HG03108 (cell line): ENCODE results near the gene NT5E.

ENCODE experiments used
- ATAC-seq: cut with Tn5 transposase; IDR thresholded peaks from one replicate; pipeline ENCODE4 v1.9.1; 2021; ENCODE audit warnings: moderate library complexity; ENCODE audit not compliant: unreplicated experiment

NT5E gene

DNA sequence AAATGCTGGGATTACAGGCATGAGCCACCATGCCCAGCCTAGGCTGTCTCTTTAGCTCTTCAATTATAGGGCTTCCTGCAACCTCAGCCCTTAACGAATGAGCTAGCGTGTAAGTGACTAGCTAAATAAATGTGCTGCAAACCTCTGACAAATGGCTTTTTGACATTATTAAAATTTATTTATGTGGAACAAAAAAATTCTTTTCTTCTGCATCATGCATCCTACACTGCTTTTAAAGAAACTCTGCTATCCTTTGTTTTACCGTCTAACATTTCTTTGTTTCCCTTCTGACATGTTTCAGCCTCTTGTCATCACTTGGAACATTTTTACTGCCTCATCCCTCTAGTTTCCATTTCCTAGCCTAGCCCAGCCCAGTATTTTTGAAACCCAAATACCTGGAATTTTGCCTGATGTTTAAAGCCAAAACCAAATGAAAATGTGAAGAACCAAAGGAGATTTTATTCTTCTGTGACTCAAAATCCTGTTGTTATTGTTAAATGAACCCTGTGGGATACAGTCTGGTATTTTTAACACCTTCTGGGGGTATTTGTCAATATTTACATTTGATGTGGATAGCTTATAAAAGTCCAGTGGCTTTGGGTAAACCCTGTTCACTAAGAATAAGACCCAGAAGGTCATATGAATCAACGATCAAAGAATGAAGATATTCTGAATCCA, 9.5 kb downstream of the NT5E start:
- ATAC-seq: no peak

DNA sequence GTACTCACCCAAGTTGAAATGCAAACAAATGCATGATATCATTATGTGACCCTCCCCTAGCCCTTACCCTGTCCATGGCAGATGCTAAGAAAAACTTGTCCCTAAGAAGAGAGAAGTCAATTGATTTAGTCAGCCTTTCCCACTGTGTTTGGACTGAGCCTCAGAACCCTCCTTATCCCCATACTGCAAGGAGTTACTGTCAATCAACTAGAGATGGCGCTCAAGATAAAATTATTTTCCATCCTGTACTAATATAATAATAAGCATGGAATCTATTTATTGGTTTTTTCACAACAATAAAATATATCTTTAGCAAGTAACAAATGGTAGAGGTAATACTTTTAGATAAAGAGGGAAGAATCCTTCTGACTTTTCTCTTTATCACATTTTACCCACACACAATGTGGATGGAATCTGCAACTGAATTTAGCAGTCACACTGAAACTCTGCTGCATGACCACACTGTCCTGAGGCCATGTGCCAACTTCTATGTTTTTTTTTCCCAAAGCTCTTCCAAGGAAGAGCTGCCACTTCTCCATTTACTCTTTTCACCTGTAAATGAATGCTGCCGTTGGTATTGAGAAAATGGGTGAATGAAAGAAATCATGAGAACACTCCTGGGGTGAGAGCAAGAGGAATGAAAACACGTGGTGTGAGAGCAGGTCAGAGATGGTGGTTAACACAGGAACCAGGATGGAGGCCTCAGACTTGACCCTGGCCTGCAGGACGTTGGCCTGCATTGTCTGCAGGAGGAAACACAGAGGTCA, 10.5 kb downstream of the NT5E start:
- peak; percentile 34 for ATAC-seq

DNA sequence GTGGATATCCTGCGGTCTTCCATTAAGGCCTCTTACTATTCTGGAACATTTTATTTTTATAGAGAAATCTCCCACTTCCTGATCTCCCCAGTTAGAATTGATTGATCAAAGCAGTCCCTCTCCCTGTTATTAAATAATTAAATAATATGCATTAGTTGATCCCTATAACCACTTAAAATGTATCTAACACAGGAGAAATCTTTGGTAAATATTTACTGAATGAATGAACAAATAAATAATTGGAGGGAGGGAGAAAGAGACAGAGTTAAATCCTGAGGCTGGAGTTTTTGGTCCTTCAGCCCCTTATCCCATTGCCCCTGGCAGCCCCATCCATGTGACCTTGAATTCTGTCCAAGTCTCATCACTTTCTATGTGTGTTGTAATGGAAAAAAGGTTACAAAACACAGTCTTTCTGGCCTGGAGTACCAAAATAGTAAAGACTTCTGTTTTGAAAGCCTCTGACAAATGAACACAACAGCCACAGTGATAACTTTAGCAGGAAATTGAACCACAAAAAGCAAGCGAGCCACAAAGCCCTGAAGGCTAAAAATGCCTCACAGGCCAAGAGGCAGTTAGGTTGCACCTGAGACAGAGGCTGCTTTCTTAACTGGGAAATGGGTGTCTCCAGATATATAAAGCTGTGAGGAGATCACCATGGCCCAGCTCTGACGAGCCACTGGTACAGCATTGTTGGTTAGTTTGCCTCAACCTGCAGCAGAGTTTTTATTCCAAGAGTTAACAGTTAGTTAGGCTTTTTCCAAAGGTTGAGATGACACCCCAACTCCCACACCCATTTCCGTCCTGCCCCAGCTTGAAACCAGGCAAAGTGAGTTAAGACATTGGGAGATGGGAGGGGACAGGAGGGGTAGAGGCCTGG, 11.3 kb downstream of the NT5E start:
- peak; percentile 80 for ATAC-seq

DNA sequence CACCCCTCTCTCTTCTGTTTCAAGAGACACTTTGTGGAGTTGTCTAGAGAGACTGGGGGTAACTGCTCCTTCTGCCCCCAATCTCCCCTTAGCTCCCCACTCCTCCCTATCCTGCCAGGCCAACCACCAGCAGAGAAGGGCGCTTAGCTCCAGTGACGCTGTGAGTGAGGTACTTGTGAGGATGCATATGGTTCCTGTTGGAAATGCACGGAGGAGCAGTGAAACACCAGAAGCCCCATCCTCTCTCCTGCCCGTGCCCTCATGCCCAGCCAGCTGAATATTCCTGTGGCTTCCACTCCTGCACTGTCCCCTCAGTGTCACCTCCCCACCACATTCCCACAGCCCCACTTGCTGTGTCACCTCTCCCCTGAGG, 11.9 kb downstream of the NT5E start:
- no peak for ATAC-seq

DNA sequence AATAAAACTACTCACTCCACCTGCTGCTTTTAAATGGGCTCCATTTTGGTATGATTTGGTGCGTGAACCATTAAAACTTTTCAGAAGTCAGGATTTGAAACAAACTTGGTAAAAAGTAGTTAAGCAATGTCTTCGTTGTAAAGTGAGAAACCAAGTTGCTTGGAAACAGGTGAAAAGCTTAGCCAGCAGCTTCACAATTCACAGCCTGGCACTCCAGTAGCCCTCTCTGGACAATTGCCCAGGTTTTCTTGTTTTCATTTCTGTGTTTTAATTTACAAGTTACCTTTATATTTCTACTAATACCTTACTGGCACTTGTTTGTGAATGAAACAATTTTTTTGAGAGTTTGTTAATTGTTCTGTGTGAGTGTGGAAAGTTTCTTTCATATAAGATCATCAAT, 12.8 kb downstream of the NT5E start:
- no peak for ATAC-seq

DNA sequence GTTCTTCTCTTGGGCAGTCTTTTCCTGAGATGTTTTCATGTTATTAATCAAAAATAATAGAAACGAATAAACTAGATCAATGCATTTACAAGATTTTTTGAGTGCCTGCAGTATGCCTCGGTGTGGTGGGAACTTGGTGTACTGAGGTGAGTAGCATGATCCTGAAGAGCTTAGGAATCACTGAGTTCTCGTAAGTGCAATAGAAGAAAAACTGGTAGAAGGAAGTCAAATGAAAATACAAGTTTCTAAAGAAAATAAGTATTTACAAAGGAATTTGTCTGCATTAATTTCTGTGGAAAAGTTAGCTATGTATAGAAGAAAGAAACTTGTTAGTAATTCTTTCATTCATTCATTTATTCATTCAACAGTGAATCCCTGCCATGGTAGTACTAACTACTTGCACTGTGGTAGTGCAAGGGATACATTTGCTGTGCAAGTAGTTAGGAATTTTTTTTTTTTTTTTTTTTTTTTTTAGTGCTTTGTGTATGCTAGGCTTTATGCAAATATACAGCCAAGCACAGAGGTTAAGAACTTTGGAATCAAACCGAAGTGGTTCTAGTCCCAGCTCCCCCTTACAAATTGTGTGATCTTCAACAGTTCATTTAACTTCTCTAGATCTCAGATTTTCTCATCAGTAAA, 13.9 kb downstream of the NT5E start:
- ATAC-seq: no peak

DNA sequence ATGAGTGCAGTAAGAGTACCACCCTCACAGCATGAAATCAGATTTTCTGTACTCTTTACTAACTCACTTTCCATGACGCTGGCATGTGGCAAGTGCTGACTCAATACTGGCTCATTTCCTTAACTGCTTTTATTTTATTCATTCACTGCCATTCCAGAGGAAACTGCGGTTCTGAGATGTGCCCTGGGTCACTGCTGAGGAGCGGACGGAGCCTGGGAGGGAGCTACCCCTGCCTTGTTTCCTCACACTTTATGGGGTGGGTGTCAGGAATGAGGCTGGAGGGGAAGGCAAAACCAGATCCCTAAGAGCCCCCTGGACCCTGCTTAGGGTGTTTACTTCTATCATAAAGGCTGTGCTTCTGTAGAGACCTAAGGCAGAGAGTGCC, 14.4 kb downstream of the NT5E start:
- no peak for ATAC-seq

DNA sequence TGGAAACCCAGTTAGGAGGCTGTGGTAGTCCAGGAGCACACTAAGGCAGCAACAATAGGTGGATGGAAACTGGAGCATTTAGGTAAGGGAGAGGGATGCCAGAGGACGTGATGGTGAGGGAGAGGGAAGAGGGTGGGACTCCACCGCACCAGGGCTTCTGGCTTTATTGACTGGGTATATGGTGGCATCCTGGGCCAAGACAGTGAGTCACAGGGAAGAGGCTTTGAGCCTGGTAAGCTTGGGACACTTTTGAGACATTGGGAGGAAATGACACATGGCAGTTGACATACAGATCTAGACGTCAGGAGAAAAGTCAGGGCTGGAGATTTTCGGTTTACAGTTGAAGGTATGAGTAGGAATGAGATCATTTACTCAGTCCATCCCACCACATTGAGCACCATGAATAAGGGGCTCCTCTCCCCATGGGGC, 14.9 kb downstream of the NT5E start:
- no peak for ATAC-seq

DNA sequence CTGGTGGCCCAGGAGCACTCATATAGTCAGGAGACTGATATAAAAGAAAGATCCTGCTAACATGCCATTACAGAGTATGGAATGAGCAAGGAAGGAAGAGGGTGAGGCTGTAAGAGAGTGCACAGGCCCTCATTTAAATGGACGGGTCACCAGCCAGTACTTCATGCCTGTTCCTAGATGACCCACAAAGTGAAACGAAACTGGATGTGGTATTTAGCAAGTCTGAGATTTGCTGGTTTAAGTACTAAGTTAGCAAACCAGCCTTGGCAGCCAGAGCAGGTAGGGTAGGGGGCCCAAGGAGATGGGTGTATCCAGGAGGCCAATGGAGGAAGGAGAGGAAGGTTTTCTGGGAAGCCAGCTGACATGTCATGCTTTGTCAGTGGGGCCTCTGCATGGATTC, 15.9 kb downstream of the NT5E start:
- ATAC-seq: peak; percentile 42

DNA sequence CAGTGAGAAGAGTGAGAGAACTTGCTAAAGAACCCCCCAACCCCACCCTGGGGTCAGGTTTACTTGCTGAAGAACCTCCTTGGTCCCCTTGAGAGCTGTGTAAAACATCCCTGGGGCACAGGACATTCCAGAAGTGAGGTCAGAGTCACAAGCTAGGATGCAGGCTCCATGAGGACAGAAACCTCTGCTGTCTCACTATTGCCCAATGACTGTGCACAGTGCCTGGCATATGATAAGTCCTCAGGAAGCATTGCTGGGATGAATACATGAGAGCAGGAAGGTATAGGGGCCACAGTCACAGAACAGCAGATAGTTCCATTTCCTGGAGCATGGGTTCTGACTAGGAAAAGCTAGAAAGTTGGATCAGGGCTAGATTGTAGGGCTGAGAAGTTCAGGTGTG, 18.4 kb downstream of the NT5E start:
- ATAC-seq: no peak

DNA sequence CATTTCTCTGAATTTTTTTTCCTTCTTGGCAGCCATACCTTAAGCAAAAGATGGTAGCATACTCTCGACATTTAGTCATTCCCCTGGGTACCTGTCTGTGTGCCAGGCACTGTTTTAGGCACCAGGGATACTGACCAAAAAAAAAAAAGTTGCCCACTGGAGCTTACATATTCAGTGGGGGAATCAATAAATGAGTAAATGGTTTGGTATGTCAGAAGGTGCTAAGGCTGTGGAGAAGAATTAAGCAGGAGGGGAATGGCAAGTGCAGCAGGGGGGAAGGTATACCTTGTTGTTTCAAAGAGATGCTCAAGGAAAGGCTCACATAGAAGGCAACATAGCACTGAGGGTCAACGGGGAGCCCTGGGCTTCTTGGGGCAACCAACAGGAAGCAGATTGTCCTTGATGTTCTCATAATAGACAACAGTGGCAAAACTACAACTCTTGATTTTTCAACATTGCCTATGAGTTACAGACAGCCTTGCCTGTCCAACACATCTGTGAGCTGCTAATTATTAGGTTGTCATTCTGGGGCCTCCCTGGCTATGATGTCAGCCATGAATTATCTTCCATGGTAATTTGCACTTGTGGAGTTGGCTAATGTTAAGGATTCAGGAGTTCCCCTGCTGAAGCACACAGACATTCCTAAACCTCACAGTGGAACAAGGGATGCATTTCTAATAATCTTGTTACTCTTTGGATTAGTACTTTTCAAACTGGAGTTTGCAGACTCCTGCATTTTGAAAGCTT, 19.6 kb downstream of the NT5E start:
- no peak for ATAC-seq

DNA sequence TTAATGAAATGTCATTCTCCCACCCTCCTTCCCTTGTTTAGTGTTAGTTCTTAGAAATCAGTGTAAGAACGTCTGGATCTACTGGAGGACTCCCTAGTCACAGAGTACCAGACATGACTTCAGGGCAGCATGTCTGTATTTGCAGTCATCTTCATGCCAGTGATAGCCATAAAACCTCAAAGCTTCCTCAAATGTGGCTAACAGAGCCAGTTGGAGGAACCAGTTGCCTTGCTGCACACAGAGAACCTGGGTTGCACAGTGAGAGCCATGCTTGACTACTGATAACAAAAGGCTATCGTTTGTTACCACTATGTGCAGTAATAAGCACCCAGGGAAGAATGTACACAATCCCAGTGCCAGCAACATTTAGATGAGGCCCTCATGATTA, 20.1 kb downstream of the NT5E start:
- ATAC-seq: no peak

DNA sequence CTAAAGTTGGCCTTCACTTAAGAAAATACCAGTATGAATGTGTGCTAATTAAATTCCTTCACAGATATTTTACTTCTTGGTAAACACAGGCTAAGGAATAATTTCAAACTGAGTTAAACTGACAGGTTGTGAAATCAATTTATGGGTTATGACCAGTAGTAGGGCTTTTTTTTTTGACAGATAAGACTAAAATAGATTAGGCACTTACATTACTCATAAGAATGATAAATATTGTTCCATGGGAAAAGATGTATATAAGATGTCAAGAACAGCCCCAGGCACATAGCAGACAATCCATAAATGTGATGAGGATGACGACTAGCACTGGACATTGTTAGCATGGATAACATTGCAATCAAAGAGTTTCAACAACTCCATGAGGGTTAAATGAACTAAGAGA, 22.9 kb downstream of the NT5E start:
- ATAC-seq: no peak

DNA sequence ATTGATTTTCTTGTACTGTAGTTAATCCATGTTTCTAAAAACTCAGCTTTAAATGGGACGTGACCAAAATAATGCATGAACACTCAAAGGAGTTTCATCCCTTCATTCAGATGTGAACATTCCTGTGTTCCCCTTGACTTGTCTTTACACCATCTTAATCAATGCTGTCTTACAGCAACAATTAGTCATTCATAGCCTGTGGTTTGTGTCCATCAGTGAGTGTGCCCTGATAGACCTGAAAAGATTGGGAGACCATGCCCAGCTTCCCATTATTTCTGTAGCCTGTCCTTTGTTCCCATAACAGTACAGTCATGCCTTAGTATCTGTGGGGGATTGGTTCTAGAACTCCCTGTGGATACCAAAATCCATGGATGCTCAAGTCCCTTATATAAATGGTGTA, 23.9 kb downstream of the NT5E start:
- no peak for ATAC-seq

DNA sequence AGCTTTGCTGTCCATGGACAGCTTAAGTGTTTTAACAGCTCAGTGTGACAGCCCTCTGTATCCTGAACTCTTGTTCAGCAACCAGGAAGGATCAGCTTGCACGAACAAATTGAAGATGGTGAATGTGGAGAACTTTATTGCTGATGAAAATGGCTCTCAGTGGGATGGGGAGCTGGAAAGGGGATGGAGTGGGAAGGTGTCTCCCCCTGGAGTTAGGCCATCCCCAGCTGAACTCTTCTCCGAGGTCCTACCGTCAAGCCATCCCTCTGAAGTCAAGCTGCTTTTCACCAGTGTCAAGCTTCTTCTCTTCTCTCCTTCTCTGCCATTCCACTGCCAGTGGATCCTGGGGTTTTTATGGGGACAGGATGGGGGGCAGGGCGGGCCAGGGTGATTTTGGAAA, 26.6 kb downstream of the NT5E start:
- no peak for ATAC-seq

DNA sequence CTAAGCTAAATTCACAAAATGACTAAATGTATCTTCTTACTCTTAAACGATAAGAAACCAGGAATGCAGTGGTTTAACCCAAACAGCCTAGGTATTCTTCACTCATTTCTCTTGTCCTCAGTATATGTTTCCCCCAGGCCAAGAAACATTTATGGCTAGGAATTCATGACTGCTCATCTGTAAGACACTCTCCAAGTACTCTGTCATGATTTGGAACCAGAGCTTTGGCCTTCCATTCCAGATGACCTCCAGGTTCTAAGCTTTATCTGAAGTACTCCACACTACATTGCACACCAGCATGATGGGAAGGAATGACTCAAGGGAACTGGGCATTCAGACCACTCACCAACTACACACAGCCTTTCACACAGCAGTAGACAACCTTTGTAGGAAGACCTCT, 29.3 kb downstream of the NT5E start:
- ATAC-seq: no peak

DNA sequence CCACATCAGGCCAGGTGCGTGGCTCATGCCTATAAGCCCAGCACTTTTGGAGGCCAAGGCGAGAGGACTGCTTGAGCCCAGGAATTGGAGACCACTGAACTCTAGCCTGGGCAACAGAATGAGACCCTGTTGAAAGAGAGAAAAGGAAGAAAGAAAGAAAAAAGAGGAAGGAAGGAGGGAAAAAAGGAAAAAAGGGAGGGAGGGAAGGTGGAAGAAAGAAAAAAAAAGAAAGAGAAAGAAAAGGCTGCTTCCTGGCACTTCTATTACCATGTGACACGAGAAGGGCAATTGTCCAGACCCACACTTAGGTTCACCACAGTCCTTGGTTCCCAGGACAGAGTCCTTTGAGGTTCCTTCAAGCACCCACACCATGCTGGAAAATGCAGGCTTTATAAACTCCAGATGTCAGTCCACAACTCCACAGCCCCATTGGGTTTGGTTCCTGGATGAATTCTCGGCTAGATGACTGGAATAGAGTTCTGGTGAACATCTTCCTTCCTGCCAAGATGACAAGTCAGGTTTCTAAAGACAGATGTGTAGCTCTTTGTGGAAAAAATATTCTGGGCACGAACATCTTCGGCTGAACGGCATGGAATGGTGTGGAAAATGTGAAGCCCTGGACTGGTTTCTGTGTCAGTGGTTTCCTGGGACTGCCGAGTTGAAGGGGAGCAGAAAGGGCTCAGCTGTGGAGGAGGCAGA, 32.5 kb downstream of the NT5E start:
- no peak for ATAC-seq

DNA sequence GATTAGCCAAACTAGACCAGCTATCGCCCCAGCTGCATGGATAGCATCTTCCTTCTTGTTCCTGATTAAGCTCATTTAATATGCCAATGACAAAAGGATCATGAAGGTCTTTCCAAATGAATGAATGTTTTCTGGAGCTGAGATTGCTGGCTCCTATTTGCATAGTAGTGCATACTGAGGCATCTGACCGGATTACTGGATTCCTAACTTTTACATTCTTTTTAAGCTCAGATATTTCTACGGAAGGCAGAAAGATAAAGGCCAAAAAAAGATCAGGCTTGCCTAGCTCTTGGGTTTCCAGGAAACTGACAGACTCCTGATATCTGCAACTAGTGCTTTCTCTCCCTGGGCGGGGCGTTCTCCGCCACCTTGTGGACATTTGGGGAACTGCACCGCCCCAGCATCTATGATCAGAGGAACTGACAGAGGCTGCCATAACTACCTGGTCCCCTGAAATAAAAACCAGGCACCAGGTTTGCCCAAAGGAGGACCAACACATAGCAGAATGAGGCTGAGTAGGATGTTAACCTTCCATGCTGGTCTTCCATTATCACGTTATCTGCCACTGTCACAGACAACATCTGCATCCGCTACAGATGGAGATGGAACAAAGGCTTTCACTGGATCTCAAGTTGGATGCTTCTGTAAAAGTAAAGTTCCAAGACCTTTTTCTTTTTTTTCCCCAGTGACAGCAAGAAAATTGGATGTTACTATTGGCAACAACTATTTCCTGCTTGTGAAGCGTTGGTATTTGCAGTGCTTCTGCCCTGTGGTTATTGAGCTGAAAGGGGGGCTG, 33.2 kb downstream of the NT5E start:
- ATAC-seq: peak; percentile 86

DNA sequence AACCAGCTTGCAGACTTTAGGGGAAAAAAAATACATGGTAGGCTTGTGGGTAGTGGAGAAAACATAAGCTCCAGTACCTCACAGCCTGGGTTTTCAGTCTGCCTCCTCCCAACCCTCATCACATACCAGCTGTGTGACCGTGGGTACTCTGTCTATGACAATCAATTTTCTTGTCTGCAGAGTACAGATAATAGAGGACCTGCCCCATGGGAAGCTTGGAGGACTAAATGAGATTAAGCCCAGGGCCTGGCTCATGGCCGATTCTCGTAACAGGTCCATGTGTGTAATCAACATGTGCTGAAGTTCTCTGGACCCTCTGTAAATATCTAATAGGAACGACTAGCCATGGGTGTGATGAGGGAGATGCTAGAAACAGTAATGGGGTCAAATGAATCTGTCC, 34.0 kb downstream of the NT5E start:
- no peak for ATAC-seq
